IPS-18c (cell line): Measurements from ENCODE around the gene PPP1R14C.

ENCODE experiments used
- H3K4me3 ChIP-seq: 2 replicates; pipeline ENCODE4 v1.7.0; 2013; ENCODE audit warnings: low read depth, mild to moderate bottlenecking, low read length, moderate library complexity; ENCODE audit not compliant: insufficient read depth
- H3K9me3 ChIP-seq: one replicate; pipeline ENCODE4 v1.6.1; 2013; ENCODE audit warnings: mild to moderate bottlenecking, low read length, moderate library complexity; ENCODE audit not compliant: control insufficient read depth, insufficient read depth

The PPP1R14C gene

GRCh38 chr6:150267686-150268561 lies 125.1 kb downstream of the PPP1R14C start:
- H3K4me3 ChIP-seq, result no peak overlapping the region
- no peaks in the 10 kb centered on the region for H3K9me3 ChIP-seq

- Histone ChIP-seq H3K9me3 (no peaks in the 10 kb centered on the region), H3K4me3 (no peak overlapping the region)
Measured at GRCh38 chr6:150269130-150269856, 126.4 kb downstream of the PPP1R14C start.

GRCh38 chr6:150269857-150270223 lies 127.0 kb downstream of the PPP1R14C start:
- Histone ChIP-seq H3K4me3 (no peak overlapping the region), H3K9me3 (no peaks in the 10 kb centered on the region)

GRCh38 chr6:150270330-150271052 lies 127.6 kb downstream of the PPP1R14C start:
- Histone ChIP-seq H3K4me3 (no peak overlapping the region), H3K9me3 (no peaks in the 10 kb centered on the region)

- Histone ChIP-seq H3K4me3 (no peak overlapping the region), H3K9me3 (no peaks in the 10 kb centered on the region)
Measured at GRCh38 chr6:150271172-150271500, 128.3 kb downstream of the PPP1R14C start.

GRCh38 chr6:150271501-150272263 lies 128.8 kb downstream of the PPP1R14C start:
- H3K4me3 ChIP-seq, result no peak overlapping the region
- H3K9me3 ChIP-seq, result no peaks in the 10 kb centered on the region

- no peaks in the 10 kb centered on the region for H3K9me3 ChIP-seq
- no peak overlapping the region for H3K4me3 ChIP-seq
Measured at GRCh38 chr6:150272264-150272975, 129.6 kb downstream of the PPP1R14C start.

GRCh38 chr6:150272976-150273315 lies 130.1 kb downstream of the PPP1R14C start:
- H3K9me3 ChIP-seq, result no peaks in the 10 kb centered on the region
- no peak overlapping the region for H3K4me3 ChIP-seq

- no peak overlapping the region for H3K4me3 ChIP-seq
Measured at GRCh38 chr6:150273457-150274309, 130.8 kb downstream of the PPP1R14C start.

GRCh38 chr6:150275489-150275888 lies 132.6 kb downstream of the PPP1R14C start:
- H3K4me3 ChIP-seq, result no peak overlapping the region

More at GRCh38 chr6:150273457-150274309, 130.8 kb downstream of the PPP1R14C start:
- H3K9me3 ChIP-seq, result no peaks in the 10 kb centered on the region

GRCh38 chr6:150276168-150276936 lies 133.5 kb downstream of the PPP1R14C start:
- H3K4me3 ChIP-seq, result no peak overlapping the region
- H3K9me3 ChIP-seq, result no peaks in the 10 kb centered on the region

More at GRCh38 chr6:150275489-150275888, 132.6 kb downstream of the PPP1R14C start:
- no peaks in the 10 kb centered on the region for H3K9me3 ChIP-seq

GRCh38 chr6:150276937-150277742 lies 134.3 kb downstream of the PPP1R14C start:
- Histone ChIP-seq H3K9me3 (no peaks in the 10 kb centered on the region), H3K4me3 (no peak overlapping the region)

- H3K9me3 ChIP-seq, result no peaks in the 10 kb centered on the region
Measured at GRCh38 chr6:150279533-150279932, 136.7 kb downstream of the PPP1R14C start.

GRCh38 chr6:150280703-150281102 lies 137.9 kb downstream of the PPP1R14C start:
- no peak overlapping the region for H3K4me3 ChIP-seq
- no peaks in the 10 kb centered on the region for H3K9me3 ChIP-seq

More at GRCh38 chr6:150279533-150279932, 136.7 kb downstream of the PPP1R14C start:
- no peak overlapping the region for H3K4me3 ChIP-seq
